T-cell (primary cell): ENCODE data around the gene CD2BP2. TPM values are rescaled to one million over a fixed set of nuclear protein-coding genes. Genes with fewer than 3 reads are reported as not detected.

Experiments used
- ATAC-seq, 4 experiments: fragments of 200-7000 bp in 3 of 4; fragments of 150-1000 bp in 1 of 4; cut with Tn5 transposase; replicated peaks in 1 of 4; 1 replicate in 3 of 4; 2 replicates in 1 of 4; pipeline ENCODE4 v1.10.0; 2021; ENCODE audit warnings: moderate library complexity in 3 of 4, mild to moderate bottlenecking in 2 of 4, moderate number of reproducible peaks in 1 of 4
- CTCF ChIA-PET, 2 donors: fragments of 300-600 bp; sonication (Branson Sonifier 250); formaldehyde crosslinking; loops; one replicate each; lab custom pipeline; 2022; ENCODE audit warnings: antibody characterized with exemption in 2 of 2; lab: Charles Lee
- POLR2A ChIA-PET, 2 donors: fragments of 300-600 bp; sonication (Branson Sonifier 250); formaldehyde crosslinking; loops; one replicate each; lab custom pipeline; 2022; ENCODE audit warnings: antibody characterized with exemption in 2 of 2; lab: Charles Lee
- DNase-seq, 35 experiments: peaks; one replicate each; pipeline versions ENCODE4 v3.0.0 to v3.0.0-alpha.2; 2013 to 2023
- H3K27ac ChIP-seq: one replicate; pipeline ENCODE4 v1.5.1; 2013; ENCODE audit warnings: low read length
- H3K27me3 ChIP-seq, 2 experiments: replicated peaks in 1 of 2; 1 replicate in 1 of 2; 2 replicates in 1 of 2; pipeline versions ENCODE4 v1.6.1 to v1.7.0; 2013; ENCODE audit warnings: low read length in 1 of 2, mixed read lengths in 1 of 2; ENCODE audit not compliant: control insufficient read depth in 2 of 2, insufficient read depth in 2 of 2; ENCODE audit errors: extremely low read depth in 1 of 2
- H3K36me3 ChIP-seq, 2 donors: 1 replicate in 1 of 2; 2 replicates in 1 of 2; pipeline versions ENCODE4 v1.6.1 to v1.7.0; 2013; ENCODE audit warnings: low read length in 1 of 2; ENCODE audit not compliant: control insufficient read depth in 2 of 2, insufficient read depth in 1 of 2; ENCODE audit errors: extremely low read depth in 1 of 2
- H3K4me1 ChIP-seq, 2 experiments: 1 replicate in 1 of 2; 2 replicates in 1 of 2; pipeline versions ENCODE4 v1.6.1 to v1.7.0; 2013; ENCODE audit warnings: low read length in 2 of 2, mixed read lengths in 1 of 2; ENCODE audit not compliant: insufficient read depth in 2 of 2, control insufficient read depth in 1 of 2; ENCODE audit errors: extremely low read depth in 1 of 2
- H3K4me3 ChIP-seq, 2 donors: 1 replicate in 1 of 2; 2 replicates in 1 of 2; pipeline versions ENCODE4 v1.5.1 to v1.7.0; 2013; ENCODE audit warnings: mild to moderate bottlenecking in 2 of 2, low read length in 1 of 2, moderate library complexity in 1 of 2; ENCODE audit not compliant: control insufficient read depth in 1 of 2; ENCODE audit errors: extremely low read depth in 1 of 2
- H3K9me3 ChIP-seq: 2 replicates; pipeline ENCODE4 v1.7.0; 2013
- H3K27ac Mint-ChIP-seq, 2 donors: one replicate each; pipeline ENCODE4 v1.8.0; 2020 to 2021; ENCODE audit warnings: mild to moderate bottlenecking in 2 of 2, mixed read lengths in 2 of 2
- H3K27me3 Mint-ChIP-seq, 2 donors: one replicate each; pipeline ENCODE4 v1.8.0; 2021 to 2022; ENCODE audit warnings: mixed read lengths in 2 of 2
- H3K36me3 Mint-ChIP-seq: one replicate; pipeline ENCODE4 v1.8.0; 2021; ENCODE audit warnings: mixed read lengths
- H3K4me1 Mint-ChIP-seq, 3 donors: one replicate each; pipeline ENCODE4 v1.8.0; 2020 to 2022; ENCODE audit warnings: mixed read lengths in 3 of 3, mild to moderate bottlenecking in 1 of 3
- H3K4me3 Mint-ChIP-seq, 3 donors: one replicate each; pipeline ENCODE4 v1.8.0; 2020 to 2022; ENCODE audit warnings: mild to moderate bottlenecking in 3 of 3, mixed read lengths in 3 of 3, moderate library complexity in 3 of 3
- H3K9me3 Mint-ChIP-seq, 3 donors: one replicate each; pipeline ENCODE4 v1.8.0; 2020 to 2022; ENCODE audit warnings: mixed read lengths in 3 of 3
- WGBS: methylation state at CpG from one replicate; pipeline ENCODE4 v1.1.5; 2013; ENCODE audit warnings: missing lambda C conversion rate; ENCODE audit not compliant: insufficient coverage; 5-methylcytosine and 5-hydroxymethylcytosine counted together
- total RNA-seq, 35 experiments: library from RNA in 6 of 35; stranded (reverse) in 6 of 35; fragments of 120-200 nt in 1 of 35; gene quantifications; one replicate each; pipeline versions ENCODE4 v1.2.1 to v1.2.4 and lab custom pipeline; 2013 to 2026

CD2BP2 gene
- total RNA-seq, 5 donors from 2014 or later (not counting 1 experiment from before 2014, with no cell fraction given) = 38.9 to 80.3 (median 73.3) TPM

GRCh38 chr16:30375864-30376263 is 20.8 kb upstream of the CD2BP2 start:
- H3K4me1 Mint-ChIP-seq = peaks cover 52 to 54% (median 53%) of the 10 kb centered on the region in 3 donors
- 97% methylated on average over 5 of the region's 8 CpGs for WGBS
- H3K36me3 Mint-ChIP-seq = peaks cover 8% of the 10 kb centered on the region
- Histone ChIP-seq H3K4me1 (peaks cover 12 to 60% of the 10 kb centered on the region in 2 experiments), H3K4me3 (no peak overlapping the region), H3K36me3 (peaks cover 0 to 14% of the 10 kb centered on the region in 2 donors), H3K27me3 (no peaks in the 10 kb centered on the region), H3K27ac (peak overlapping the region; percentile 99), H3K9me3 (no peaks in the 10 kb centered on the region)
- H3K27ac Mint-ChIP-seq = peak overlapping the region; percentile 55 to 78
- no peak overlapping the region for H3K4me3 Mint-ChIP-seq
- no peaks in the 10 kb centered on the region for H3K9me3 Mint-ChIP-seq
- ATAC-seq (no peak), DNase-seq (no peak)
- no peaks in the 10 kb centered on the region for H3K27me3 Mint-ChIP-seq
- ChIA-PET POLR2A (interaction anchor here in 1 of 2 donors (0.6 kb wide), 1 partner anchor 47 kb away, joined by 3 read pairs; no protein-coding TSS in a partner anchor), CTCF (interaction anchor here in 1 of 2 donors (0.6 kb wide), 1 partner anchor 74 kb away, joined by 3 read pairs; no protein-coding TSS in a partner anchor)

- H3K4me3 ChIP-seq = no peak within 1 kb of the TSS
- Mint-ChIP-seq H3K4me1 (peaks cover 40 to 42% (median 40%) of the 10 kb centered on the region in 3 donors), H3K9me3 (no peaks in the 10 kb centered on the region), H3K4me3 (peak within 1 kb of the TSS in 2 of 3 donors; percentile 10 to 13), H3K36me3 (peaks cover 3% of the 10 kb centered on the region), H3K27me3 (no peaks in the 10 kb centered on the region), H3K27ac (peak within 1 kb of the TSS; percentile 61 to 78)
- H3K36me3 ChIP-seq = peaks cover 0 to 5% of the 10 kb centered on the region in 2 donors
- no peak within 1 kb of the TSS for H3K27ac ChIP-seq
- H3K4me1 ChIP-seq = peaks cover 7 to 49% of the 10 kb centered on the region in 2 experiments
- H3K27me3 ChIP-seq = no peaks in the 10 kb centered on the region
- WGBS = 93% methylated on average over 3 of the region's 6 CpGs
- no peaks in the 10 kb centered on the region for H3K9me3 ChIP-seq
- ATAC-seq (no peak), DNase-seq (no peak)
- ChIA-PET CTCF (no interaction called here), POLR2A (no interaction called here)
Measured at GRCh38 chr16:30374538-30374937, 19.4 kb upstream of the CD2BP2 start, which contains the start of gene MYL11. Gene MYL11 (plus strand): TSS chr16:30374802. CDS start chr16:30374858, 56 bp downstream.

GRCh38 chr16:30372725-30373124 is 17.6 kb upstream of the CD2BP2 start:
- ChIA-PET POLR2A (no interaction called here), CTCF (no interaction called here)
- Mint-ChIP-seq H3K9me3 (no peaks in the 10 kb centered on the region), H3K27me3 (no peaks in the 10 kb centered on the region), H3K36me3 (no peaks in the 10 kb centered on the region), H3K4me1 (peaks cover 38 to 45% (median 43%) of the 10 kb centered on the region in 3 donors), H3K4me3 (peak overlapping the region in 2 of 3 donors; percentile 43 to 45), H3K27ac (peak overlapping the region; percentile 87 to 93)
- H3K27ac ChIP-seq = peak overlapping the region; percentile 73
- 92% methylated on average over 4 of the region's 5 CpGs for WGBS
- ATAC-seq (no peak), DNase-seq (no peak)
- H3K36me3 ChIP-seq = peaks cover 2 to 4% of the 10 kb centered on the region in 2 donors
- no peak overlapping the region for H3K4me3 ChIP-seq
- H3K27me3 ChIP-seq = no peaks in the 10 kb centered on the region
- peaks cover 20 to 51% of the 10 kb centered on the region in 2 experiments for H3K4me1 ChIP-seq
- no peaks in the 10 kb centered on the region for H3K9me3 ChIP-seq

GRCh38 chr16:30372038-30372712 is 17.1 kb upstream of the CD2BP2 start:
- peak overlapping the region; percentile 93 to 95 for H3K27ac Mint-ChIP-seq
- no peaks in the 10 kb centered on the region for H3K9me3 ChIP-seq
- ChIA-PET POLR2A (interaction anchor here in 1 of 2 donors (0.5 to 1.7 kb wide), 3 partner anchors 11 to 31 kb away, joined by 4 to 5 read pairs (median 4); partner anchors contain the start of gene SEPTIN1), CTCF (interaction anchor here (0.5 to 1.9 kb wide), 4 partner anchors 10 to 46 kb away, joined by 3 to 32 read pairs (median 15); partner anchors contain the start of genes SEPTIN1 (in 1 of the 2) and ZNF771 (in 1 of the 2))
- no peak overlapping the region for H3K4me3 ChIP-seq
- no peaks in the 10 kb centered on the region for H3K9me3 Mint-ChIP-seq
- peaks cover 38 to 45% (median 43%) of the 10 kb centered on the region in 3 donors for H3K4me1 Mint-ChIP-seq
- peak overlapping the region; percentile 73 for H3K27ac ChIP-seq
- peak overlapping the region; percentile 79 to 83 (median 80) for H3K4me3 Mint-ChIP-seq
- ATAC-seq (no peak), DNase-seq (no peak)
- H3K4me1 ChIP-seq = peaks cover 23 to 51% of the 10 kb centered on the region in 2 experiments
- H3K27me3 Mint-ChIP-seq = no peaks in the 10 kb centered on the region
- no peaks in the 10 kb centered on the region for H3K36me3 Mint-ChIP-seq
- 75% methylated on average over 4 of the region's 6 CpGs for WGBS
- peaks cover 4 to 6% of the 10 kb centered on the region in 2 donors for H3K36me3 ChIP-seq
- no peaks in the 10 kb centered on the region for H3K27me3 ChIP-seq

- Mint-ChIP-seq H3K9me3 (no peaks in the 10 kb centered on the region), H3K4me1 (peaks cover 43 to 47% (median 43%) of the 10 kb centered on the region in 3 donors), H3K27me3 (no peaks in the 10 kb centered on the region), H3K4me3 (peak overlapping the region; percentile 79 to 83 (median 80)), H3K27ac (peak overlapping the region; percentile 93 to 95), H3K36me3 (peaks cover 3% of the 10 kb centered on the region)
- H3K9me3 ChIP-seq = no peaks in the 10 kb centered on the region
- peak overlapping the region; percentile 73 for H3K27ac ChIP-seq
- H3K4me3 ChIP-seq = peak overlapping the region; percentile 44 to 48
- ATAC-seq (no peak), DNase-seq (no peak)
- H3K27me3 ChIP-seq = no peaks in the 10 kb centered on the region
- peaks cover 6 to 7% of the 10 kb centered on the region in 2 donors for H3K36me3 ChIP-seq
- ChIA-PET POLR2A (interaction anchor here (0.5 to 1.7 kb wide), 6 partner anchors 12 to 185 kb away, joined by 4 to 7 read pairs (median 6); partner anchors contain the start of genes SEPTIN1 (in 2 of the 2) and DCTPP1 (in 1 of the 2)), CTCF (interaction anchor here (0.5 to 1.9 kb wide), 16 partner anchors 10 to 671 kb away, joined by 3 to 32 read pairs (median 4); partner anchors contain the start of genes CD2BP2 (in 1 of the 2), DCTPP1 (in 1 of the 2), SEPTIN1 (in 1 of the 2) and ZNF48 (in 1 of the 2))
- peaks cover 22 to 47% of the 10 kb centered on the region in 2 experiments for H3K4me1 ChIP-seq
- WGBS = 20% methylated on average over 9 of the region's 11 CpGs
Measured at GRCh38 chr16:30371248-30371816, 16.2 kb upstream of the CD2BP2 start.
